Epithelial cell of esophagus (primary cell): ENCODE data around the gene C1QL4.

Experiments used
- DNase-seq: peaks from one replicate; pipeline ENCODE4 v3.0.0; 2010; ENCODE audit warnings: low read depth
- H3K4me3 ChIP-seq: 2 replicates; pipeline ENCODE4 v1.5.1; 2011; ENCODE audit warnings: mild to moderate bottlenecking, low read length, control low read depth
- CTCF ChIP-seq: IDR thresholded peaks from 2 replicates; pipeline ENCODE4 v1.5.1; 2011; ENCODE audit warnings: low read depth, mild to moderate bottlenecking, low read length, control low read depth, inconsistent platforms; ENCODE audit not compliant: insufficient read depth; ENCODE audit errors: missing control alignments

C1QL4 gene

GRCh38 chr12:49297695-49298060, 39.3 kb downstream of the C1QL4 start:
- no peak for DNase-seq
- no peak overlapping the region for H3K4me3 ChIP-seq
- TF ChIP-seq CTCF = no peak

- no peak for TF ChIP-seq CTCF
- DNase-seq = peak; percentile 46
- no peak overlapping the region for H3K4me3 ChIP-seq
Observed at GRCh38 chr12:49296836-49297694, 39.9 kb downstream of the C1QL4 start.

GRCh38 chr12:49296034-49296835, 40.8 kb downstream of the C1QL4 start:
- peak; percentile 77 for TF ChIP-seq CTCF
- H3K4me3 ChIP-seq = no peak overlapping the region
- peak; percentile 53 for DNase-seq

- H3K4me3 ChIP-seq = no peak within 1 kb of the TSS
- DNase-seq = no peak
- no peak for TF ChIP-seq CTCF
Observed at GRCh38 chr12:49295082-49295936, 41.7 kb downstream of the C1QL4 start, which contains the start of gene PRPH. Gene PRPH (plus strand): TSS chr12:49295147. CDS start chr12:49295201, 54 bp downstream.

- TF ChIP-seq CTCF = no peak
- no peak overlapping the region for H3K4me3 ChIP-seq
- no peak for DNase-seq
Observed at GRCh38 chr12:49294804-49295081, 42.2 kb downstream of the C1QL4 start.

GRCh38 chr12:49294086-49294803, 42.7 kb downstream of the C1QL4 start:
- H3K4me3 ChIP-seq = no peak overlapping the region
- no peak for TF ChIP-seq CTCF
- no peak for DNase-seq
